ENCODE measurements around the gene ITGA6.

ITGA6 gene

DNA sequence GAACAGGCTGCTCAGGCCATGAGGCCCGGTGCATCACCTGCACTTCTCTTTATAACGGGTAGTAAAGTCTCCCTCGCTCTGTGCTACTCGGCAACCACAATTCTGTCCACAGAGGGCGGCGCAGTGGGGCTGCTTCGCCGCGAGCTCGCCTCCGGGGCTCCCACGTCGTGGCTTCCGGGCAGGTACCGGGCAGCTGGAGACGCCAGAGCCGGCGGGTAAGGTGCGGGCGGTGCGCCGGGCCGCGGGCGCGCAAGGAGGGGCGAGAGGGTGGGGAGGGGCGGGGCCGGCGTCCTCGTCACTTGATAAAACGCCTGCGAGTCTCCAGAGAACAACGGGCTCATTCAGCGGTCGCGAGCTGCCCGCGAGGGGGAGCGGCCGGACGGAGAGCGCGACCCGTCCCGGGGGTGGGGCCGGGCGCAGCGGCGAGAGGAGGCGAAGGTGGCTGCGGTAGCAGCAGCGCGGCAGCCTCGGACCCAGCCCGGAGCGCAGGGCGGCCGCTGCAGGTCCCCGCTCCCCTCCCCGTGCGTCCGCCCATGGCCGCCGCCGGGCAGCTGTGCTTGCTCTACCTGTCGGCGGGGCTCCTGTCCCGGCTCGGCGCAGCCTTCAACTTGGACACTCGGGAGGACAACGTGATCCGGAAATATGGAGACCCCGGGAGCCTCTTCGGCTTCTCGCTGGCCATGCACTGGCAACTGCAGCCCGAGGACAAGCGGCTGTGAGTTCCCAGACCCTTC lies at the start of gene ITGA6:
Gene ITGA6, plus strand, starts transcription at position 331 of the 734 bp plus-strand sequence.
- DNase-seq = peak; percentile 66

GRCh38 chr2:172380436-172381274 lies 46.7 kb upstream of the ITGA6 start:
- no peak for DNase-seq

- no peak for DNase-seq
Measured at GRCh38 chr2:172381275-172382027, 45.9 kb upstream of the ITGA6 start.

DNA sequence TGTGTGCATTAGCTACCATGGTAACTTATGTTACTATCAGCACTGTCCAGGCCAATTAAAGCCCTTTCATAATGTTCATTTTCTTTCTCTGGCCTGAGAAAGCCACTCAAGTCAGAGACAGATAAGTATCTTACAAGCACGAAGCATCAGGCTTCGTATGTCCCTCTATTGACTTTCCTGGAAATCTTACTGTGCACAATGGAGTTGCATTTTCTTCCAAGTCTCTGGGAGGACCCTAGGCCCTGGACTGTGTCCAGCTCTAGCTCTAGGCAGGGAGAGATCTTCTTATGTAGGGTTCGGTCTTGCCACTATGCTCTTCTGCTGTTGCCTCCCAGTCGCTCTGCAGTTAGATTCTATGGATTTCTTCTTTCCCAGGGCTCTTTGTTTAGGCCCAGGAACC lies 40.0 kb upstream of the ITGA6 start:
- no peak for DNase-seq

GRCh38 chr2:172389685-172390339 lies 37.6 kb upstream of the ITGA6 start:
- no peak for DNase-seq

DNA sequence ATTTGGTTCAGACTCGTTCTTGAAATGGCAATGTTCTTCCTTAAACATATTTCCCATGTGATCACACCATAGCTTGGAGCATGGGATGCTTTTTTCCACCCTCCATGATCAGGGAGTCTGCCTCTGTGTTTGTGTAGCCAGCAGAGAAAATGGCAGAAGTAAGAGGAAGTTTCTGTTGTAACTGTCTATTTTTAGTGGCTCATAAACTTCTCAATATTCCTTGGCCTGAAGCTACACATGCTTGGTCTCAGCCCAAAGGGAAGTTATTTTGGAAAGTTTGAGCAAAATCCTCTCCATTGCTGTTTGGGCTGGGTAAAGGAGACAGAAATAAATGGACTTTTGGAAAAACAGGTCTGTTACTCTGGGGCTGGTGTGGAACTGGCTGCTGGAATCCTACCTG lies 33.4 kb upstream of the ITGA6 start:
- no peak for DNase-seq

GRCh38 chr2:172395503-172395902 lies 31.9 kb upstream of the ITGA6 start:
- DNase-seq = no peak

- no peak for DNase-seq
Measured at GRCh38 chr2:172397148-172397834, 30.1 kb upstream of the ITGA6 start.

DNA sequence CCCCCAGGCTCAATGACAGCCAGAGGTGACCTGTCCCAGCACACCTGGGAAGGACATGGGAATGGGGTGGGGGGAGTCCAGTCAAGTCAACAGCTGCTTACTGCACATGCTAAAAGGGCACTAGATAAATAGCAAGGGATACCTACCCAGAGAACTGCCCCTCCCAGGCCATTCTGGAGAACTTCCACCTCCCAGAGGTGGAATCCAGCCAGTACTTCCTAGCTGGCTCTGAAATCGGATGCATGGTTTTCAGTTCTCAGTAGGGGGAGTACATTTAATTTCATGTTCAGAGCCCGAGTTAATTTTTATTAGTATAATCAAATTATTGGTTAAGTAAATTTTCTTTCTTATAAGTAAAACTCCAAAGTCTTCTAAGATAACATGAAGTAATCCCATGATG lies 28.9 kb upstream of the ITGA6 start:
- DNase-seq = no peak

DNA sequence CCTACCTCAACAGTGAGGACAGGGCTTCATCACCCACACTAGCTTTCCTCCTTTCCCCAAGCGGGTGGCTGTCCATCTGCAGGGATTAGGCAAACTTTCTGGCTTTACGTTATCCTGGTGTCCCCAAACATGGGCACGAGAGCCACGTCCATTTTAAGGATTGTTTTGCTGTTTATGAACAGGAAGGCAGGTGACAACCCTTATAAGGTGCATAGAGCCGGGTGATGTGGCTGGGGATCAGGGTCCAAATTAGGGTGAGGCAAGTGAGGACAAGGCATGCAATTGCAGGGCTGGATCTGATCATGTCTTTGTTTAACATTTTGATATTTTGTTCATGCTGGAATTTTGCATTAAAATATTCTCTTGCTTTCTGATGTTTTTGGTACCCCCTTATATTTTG lies 27.6 kb upstream of the ITGA6 start:
- DNase-seq = no peak

GRCh38 chr2:172402198-172402597 lies 25.2 kb upstream of the ITGA6 start:
- no peak for DNase-seq

DNA sequence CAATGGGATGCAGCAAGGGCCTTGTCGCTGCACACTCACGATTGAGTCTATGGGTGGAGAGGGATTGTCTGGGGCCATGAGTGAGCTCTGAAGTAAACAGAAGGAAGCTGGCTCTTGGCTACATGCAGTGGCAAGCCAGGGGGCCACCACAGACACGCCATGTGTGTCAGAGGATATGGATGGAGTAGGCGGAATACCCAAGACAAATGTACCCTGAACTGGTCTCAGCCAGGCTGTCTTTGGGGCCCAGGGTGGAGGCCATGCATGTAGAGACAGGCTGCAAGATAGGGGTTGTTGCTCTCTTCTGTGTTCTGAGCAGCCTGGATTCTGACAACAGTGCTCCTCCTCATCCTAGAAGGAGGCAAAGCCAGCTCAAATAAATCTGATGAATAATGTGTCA lies 24.0 kb upstream of the ITGA6 start:
- no peak for DNase-seq

GRCh38 chr2:172403881-172404468 lies 23.4 kb upstream of the ITGA6 start:
- no peak for DNase-seq

- no peak for DNase-seq
Measured at GRCh38 chr2:172404824-172405223, 22.6 kb upstream of the ITGA6 start.

DNA sequence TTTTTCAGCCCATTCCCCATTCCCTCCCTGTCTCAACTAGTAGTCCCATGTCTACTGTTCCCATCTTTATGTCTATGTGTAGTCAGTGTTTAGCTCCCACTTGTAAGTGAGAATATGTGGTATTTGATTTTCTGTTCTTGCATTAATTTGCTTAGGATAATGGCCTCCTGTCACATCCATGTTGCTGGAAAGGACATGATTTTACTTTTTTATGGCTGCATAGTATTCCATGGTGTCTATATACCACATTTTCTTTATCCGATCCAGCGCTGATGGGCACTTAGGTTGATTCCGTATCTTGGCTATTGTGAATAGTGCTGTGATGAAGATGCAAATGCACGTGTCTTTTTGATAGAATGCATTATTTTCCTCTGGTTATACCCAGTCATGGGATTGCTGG lies 21.7 kb upstream of the ITGA6 start:
- no peak for DNase-seq

DNA sequence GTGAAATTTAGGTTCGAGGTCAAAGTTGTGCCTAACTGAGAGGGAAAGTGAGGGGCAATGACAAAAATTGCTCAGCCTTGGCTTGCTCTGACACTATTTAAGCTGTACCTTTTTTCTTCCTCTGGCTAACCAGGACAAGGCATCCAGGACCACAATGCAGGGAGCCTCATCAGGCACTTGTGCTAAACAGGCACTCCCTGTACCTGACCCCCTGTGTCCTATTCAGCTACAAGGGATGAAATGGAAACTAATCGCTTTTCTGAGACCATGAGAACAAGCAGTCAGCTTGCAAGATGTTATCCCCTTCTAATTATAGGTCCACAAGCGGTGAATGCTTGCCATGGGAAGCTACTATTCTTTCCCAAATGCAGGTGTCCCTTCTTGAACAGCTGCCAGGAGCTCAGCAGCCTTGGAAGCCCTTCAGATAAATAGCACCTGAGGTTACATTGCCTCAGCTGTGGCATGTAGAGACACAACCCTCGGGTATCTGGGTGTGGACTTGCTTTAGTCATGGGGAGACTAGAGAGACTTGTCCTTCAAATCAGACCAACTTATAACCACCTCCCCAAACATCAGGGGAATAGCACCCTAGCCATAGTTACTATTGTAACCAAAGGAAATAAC lies 19.1 kb upstream of the ITGA6 start:
- no peak for DNase-seq

- DNase-seq = no peak
Measured at GRCh38 chr2:172409042-172409441, 18.3 kb upstream of the ITGA6 start.

DNA sequence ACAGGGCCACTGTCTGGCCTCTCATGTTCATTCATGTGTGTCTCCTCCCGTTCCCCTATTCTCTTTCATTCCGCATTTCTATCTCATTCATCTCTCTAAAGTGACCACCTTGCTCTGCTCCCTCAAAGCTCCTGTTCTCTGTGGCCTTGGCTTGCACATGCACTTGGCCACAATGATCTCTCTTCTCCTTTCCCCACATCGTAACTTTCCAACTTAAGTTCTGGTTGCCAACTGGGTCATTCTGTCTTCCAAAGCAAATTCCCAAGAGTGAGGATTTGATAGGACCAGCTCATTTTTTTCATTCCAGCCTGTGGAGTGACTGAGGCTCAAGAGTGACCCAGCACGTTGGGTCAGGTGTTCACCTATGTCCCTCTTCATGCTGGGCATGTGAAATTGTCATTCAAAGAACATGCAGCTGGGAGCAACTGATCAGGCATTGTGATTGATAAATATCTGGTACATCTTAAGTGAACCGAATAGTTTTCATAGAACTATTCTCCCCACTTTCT lies 14.3 kb upstream of the ITGA6 start:
- DNase-seq = no peak

DNA sequence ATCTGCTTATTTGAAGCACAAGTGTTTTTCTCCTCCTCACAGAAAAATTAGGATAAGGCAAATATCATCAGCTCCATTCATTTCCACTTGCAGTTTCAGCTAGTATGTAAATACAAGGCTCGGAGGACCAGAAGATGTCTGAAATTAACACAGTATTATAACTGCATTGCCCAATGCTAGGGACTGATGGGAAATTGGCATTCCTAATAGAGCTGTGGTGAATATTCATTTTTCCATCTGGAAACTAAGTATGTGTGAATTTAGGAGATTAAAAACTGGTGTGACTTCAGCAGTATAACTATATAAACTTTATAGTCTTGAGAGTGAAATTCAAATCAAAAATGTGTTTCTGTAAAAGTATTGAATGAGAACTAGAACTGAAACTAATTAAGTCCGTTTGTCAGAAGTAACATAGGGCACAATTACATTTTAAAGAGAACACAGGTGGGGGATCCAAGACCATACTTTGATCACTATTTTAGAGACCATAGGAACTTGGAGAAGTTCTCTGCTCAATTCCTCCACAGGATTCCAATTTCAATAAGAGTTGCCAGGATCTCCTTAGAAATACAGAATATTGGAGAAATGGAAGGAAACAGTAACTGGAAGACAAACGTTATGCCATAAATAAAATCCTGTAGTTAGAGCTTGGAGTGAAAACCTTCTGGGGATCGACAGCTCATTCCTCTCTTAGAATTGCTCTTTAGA lies 12.1 kb upstream of the ITGA6 start:
- no peak for DNase-seq

- no peak for DNase-seq
Measured at GRCh38 chr2:172415865-172416183, 11.6 kb upstream of the ITGA6 start.
